ENCODE results near the gene UBE3D.
A peak's percentile ranks its signal among the peaks of the same experiment; 100 is the strongest.
"Not testable (repeated sequence)": the region's sequence is repeated elsewhere in the genome, so short reads cannot be mapped to it uniquely, and the experiment has no call there.

The UBE3D gene

DNA sequence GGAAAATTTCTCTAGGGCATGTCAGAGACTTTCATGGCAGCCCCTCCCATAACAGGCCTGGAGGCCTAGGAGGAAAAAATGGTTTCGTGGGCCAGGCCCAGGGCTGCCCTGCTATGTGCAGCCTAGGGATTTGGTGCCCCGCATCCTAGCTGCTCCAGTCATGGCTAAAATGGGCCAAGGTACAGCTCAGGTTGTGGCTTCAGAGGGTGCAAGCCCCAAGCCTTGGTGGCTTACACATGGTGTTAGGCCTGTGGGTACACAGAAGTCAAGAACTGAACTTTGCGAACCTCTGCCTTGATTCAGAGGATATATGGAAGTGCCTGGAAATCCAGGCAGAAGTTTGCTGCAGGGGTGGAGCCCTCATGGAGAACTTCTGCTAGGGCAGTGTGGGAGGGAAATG, 134.7 kb downstream of the UBE3D start:
- H3K36me3 ChIP-seq (ENCODE audit: control insufficient read depth in 2 of 2, insufficient read depth in 1 of 2, low read length in 2 of 2) = peaks cover 0 to 32% of the 10 kb centered on the region in 2 experiments; a peak in 2 of 3 replicates
- H3K4me1 ChIP-seq (ENCODE audit: control insufficient read depth, insufficient read depth, low read length); POLR2A ChIA-PET; H3K4me3 ChIP-seq (ENCODE audit: low read depth, low read length); CTCF ChIA-PET; H3K9me3 ChIP-seq (ENCODE audit: control insufficient read depth, insufficient read depth, low read depth, low read length); H3K27ac ChIP-seq (ENCODE audit: extremely low read depth, low read depth, low read length): not testable (repeated sequence)
- TF ChIP-seq ZNF585B (tag by site-specific recombination; IDR thresholded peaks at IDR 0.05) (peak; percentile 98), SETDB1 (IDR thresholded peaks at IDR 0.05; ENCODE audit: insufficient read length, low read length) (peak; percentile 88), ZNF626 (tag by site-specific recombination; IDR thresholded peaks at IDR 0.05) (peak; percentile 58; the same call in 1 of the 2 replicates), ZNF202 (tag by site-specific recombination; IDR thresholded peaks at IDR 0.05; ENCODE audit: borderline replicate concordance) (peak; percentile 67; the same call in 1 of the 2 replicates), TRIM28 (IDR thresholded peaks at IDR 0.05; ENCODE audit: borderline replicate concordance, low read length) (peak; percentile 65; the same call in 1 of the 2 replicates), ZNF549 (tag by site-specific recombination; IDR thresholded peaks at IDR 0.05) (peak; percentile 32)

DNA sequence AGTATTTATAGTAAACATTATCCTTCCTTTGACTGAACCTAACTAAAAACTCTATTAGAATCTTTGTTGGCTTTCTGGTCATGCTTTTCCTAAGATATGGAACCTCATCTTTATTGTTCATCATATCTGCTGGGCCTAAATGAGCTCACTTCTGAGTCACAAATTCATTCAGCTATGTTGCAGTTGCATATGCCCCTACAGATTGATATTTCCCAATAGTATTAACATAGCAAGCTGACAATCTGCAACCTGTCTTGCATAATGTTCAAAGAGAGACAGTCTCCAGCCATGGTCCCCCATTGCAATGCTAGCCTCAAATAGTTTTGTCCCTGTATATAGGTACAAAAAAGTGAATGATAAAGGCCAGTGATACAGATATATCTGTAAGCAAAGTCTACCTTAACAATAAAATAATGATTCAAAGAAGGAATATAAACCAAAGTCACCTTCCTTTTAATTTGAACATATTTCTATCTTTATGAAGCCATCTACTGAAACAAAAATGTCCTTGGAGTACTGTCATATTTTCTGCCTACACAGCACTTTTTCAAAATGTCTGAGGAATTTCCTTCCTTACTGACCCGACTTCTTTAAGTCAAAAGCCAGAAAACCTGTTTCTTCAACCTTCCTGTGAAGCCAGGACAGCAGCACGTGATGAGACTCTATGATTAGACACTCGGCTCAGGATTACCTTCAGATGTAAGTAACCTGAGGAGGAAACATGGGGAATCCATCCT, 140.7 kb downstream of the UBE3D start:
- POLR2A ChIA-PET = no interaction called here
- H3K4me3 ChIP-seq (ENCODE audit: low read depth, low read length) = no peak overlapping the region
- no peak overlapping the region for H3K27ac ChIP-seq (ENCODE audit: extremely low read depth, low read depth, low read length)
- CTCF ChIA-PET = interaction anchor here (0.5 kb wide), 1 partner anchor 32 kb away, joined by 3 read pairs; no protein-coding TSS in a partner anchor
- TF ChIP-seq ZBTB17 (tag by site-specific recombination; IDR thresholded peaks at IDR 0.05) = no peak
- no peak for TF ChIP-seq HIC1 (tag by site-specific recombination; IDR thresholded peaks at IDR 0.05)
- no peak for TF ChIP-seq KLF7 (tag by site-specific recombination; IDR thresholded peaks at IDR 0.05; ENCODE audit: borderline replicate concordance)
- TF ChIP-seq ZNF596 (tag by site-specific recombination; IDR thresholded peaks at IDR 0.05) = no peak
- no peak for TF ChIP-seq HOXC10 (CRISPR knock-in tag; IDR thresholded peaks at IDR 0.05)
- no peak for TF ChIP-seq OVOL3 (tag by site-specific recombination; IDR thresholded peaks at IDR 0.05)
- TF ChIP-seq ZNF114 (tag by site-specific recombination; IDR thresholded peaks at IDR 0.05) = no peak
- TF ChIP-seq ZBTB6 (tag by site-specific recombination; IDR thresholded peaks at IDR 0.05) = no peak
- TF ChIP-seq, protein P1, sequence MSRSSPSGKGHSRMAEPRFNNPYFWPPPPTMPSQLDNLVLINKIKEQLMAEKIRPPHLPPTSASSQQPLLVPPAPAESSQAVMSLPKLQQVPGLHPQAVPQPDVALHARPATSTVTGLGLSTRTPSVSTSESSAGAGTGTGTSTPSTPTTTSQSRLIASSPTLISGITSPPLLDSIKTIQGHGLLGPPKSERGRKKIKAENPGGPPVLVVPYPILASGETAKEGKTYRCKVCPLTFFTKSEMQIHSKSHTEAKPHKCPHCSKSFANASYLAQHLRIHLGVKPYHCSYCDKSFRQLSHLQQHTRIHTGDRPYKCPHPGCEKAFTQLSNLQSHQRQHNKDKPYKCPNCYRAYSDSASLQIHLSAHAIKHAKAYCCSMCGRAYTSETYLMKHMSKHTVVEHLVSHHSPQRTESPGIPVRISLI (tag by site-specific recombination; IDR thresholded peaks at IDR 0.05) = no peak
- H3K36me3 ChIP-seq (ENCODE audit: control insufficient read depth in 2 of 2, insufficient read depth in 1 of 2, low read length in 2 of 2) = no peaks in the 10 kb centered on the region
- no peaks in the 10 kb centered on the region for H3K4me1 ChIP-seq (ENCODE audit: control insufficient read depth, insufficient read depth, low read length)
- no peaks in the 10 kb centered on the region for H3K9me3 ChIP-seq (ENCODE audit: control insufficient read depth, insufficient read depth, low read depth, low read length)

- ChIA-PET CTCF (interaction anchor here (0.7 kb wide), 1 partner anchor 9 kb away, joined by 5 read pairs; no protein-coding TSS in a partner anchor), POLR2A (no interaction called here)
- H3K9me3 ChIP-seq (ENCODE audit: control insufficient read depth, insufficient read depth, low read depth, low read length) = no peaks in the 10 kb centered on the region
- no peaks in the 10 kb centered on the region for H3K4me1 ChIP-seq (ENCODE audit: control insufficient read depth, insufficient read depth, low read length)
- no peak overlapping the region for H3K27ac ChIP-seq (ENCODE audit: extremely low read depth, low read depth, low read length)
- H3K36me3 ChIP-seq (ENCODE audit: control insufficient read depth in 2 of 2, insufficient read depth in 1 of 2, low read length in 2 of 2) = peaks cover 0 to 3% of the 10 kb centered on the region in 2 experiments; a peak in 1 of 3 replicates
- no peak overlapping the region for H3K4me3 ChIP-seq (ENCODE audit: low read depth, low read length)
- TF ChIP-seq ZBTB21 (tag by site-specific recombination; IDR thresholded peaks at IDR 0.05) (no peak), ZNF404 (tag by site-specific recombination; IDR thresholded peaks at IDR 0.05) (no peak), OSR2 (tag by site-specific recombination; IDR thresholded peaks at IDR 0.05) (no peak), SP3 (tag by site-specific recombination; IDR thresholded peaks at IDR 0.05) (no peak), ZNF341 (tag by site-specific recombination; IDR thresholded peaks at IDR 0.05; ENCODE audit: low read depth) (no peak), ZNF221 (tag by site-specific recombination; IDR thresholded peaks at IDR 0.05; ENCODE audit: borderline replicate concordance) (no peak), YY2 (tag by site-specific recombination; IDR thresholded peaks at IDR 0.05) (no peak), ZNF148 (tag by site-specific recombination; IDR thresholded peaks at IDR 0.05; ENCODE audit: borderline replicate concordance) (no peak), ZNF549 (tag by site-specific recombination; IDR thresholded peaks at IDR 0.05) (no peak), ZNF645 (tag by site-specific recombination; IDR thresholded peaks at IDR 0.05) (no peak)
Measured at GRCh38 chr6:82921258-82921657, 144.4 kb downstream of the UBE3D start.

Measured in HEK293 (cell line).